Measurements from ENCODE around the gene TMEM219.

DNA sequence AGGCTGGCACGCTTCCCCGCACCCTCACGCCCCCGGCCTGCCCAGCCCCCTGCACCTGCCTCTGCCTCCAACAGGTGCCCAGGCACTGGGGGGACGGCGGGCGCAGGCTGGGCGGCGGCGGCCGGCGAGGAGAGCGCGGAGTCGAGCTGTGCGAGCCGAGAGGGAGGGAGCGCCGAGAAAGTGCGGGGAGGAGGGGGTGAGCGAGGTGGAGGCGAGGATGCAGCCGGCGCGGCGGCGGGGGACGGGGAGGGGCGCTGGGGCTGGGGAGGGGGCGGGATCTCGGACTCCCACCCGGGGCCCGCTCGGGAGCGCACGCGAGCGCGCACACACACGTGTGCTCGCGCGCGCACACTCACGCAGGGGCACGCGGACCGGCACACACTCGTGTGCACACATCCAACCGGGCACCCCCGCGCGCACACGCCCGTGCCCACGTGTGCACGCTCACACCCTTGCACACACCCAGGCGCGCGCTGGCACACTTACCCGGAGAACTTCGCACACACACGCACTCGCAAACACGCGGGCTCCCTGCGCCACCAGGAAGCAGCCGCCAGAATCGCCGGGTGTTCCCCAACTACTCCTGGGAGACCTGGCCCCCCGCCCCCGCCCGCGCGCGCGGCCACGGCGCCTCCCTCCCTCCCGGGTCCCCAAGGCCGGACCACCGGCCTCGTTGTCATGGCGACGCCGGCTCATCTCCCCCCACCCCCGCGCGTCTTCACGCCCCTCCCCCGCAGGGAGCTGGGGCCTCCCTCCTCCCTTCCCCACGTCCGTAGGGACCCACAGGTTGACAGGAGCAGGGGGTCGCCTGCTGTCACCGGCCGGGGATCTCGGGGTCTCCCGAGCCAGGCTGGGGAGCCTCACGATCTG lies 49.2 kb downstream of the TMEM219 start, which contains the start of gene DOC2A:
- no peak for TF ChIP-seq POLR2A (IDR thresholded peaks at IDR 0.05)
- TF ChIP-seq, protein P1, sequence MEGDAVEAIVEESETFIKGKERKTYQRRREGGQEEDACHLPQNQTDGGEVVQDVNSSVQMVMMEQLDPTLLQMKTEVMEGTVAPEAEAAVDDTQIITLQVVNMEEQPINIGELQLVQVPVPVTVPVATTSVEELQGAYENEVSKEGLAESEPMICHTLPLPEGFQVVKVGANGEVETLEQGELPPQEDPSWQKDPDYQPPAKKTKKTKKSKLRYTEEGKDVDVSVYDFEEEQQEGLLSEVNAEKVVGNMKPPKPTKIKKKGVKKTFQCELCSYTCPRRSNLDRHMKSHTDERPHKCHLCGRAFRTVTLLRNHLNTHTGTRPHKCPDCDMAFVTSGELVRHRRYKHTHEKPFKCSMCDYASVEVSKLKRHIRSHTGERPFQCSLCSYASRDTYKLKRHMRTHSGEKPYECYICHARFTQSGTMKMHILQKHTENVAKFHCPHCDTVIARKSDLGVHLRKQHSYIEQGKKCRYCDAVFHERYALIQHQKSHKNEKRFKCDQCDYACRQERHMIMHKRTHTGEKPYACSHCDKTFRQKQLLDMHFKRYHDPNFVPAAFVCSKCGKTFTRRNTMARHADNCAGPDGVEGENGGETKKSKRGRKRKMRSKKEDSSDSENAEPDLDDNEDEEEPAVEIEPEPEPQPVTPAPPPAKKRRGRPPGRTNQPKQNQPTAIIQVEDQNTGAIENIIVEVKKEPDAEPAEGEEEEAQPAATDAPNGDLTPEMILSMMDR (IDR thresholded peaks at IDR 0.05): no peak
- no peak for TF ChIP-seq POLR2AphosphoS5 (IDR thresholded peaks at IDR 0.05)
- TF ChIP-seq EP300 (IDR thresholded peaks at IDR 0.05): no peak
